GM06990 (cell line): ENCODE data around the gene CBX5.
A peak's percentile ranks its signal among the peaks of the same experiment; 100 is the strongest.

Experiments
- DNase-seq: peaks from one replicate; pipeline ENCODE4 v3.0.0-alpha.2; 2011; ENCODE audit not compliant: insufficient read length; ENCODE audit errors: extremely low read depth
- H3K27me3 ChIP-seq: replicated peaks from 2 replicates; pipeline ENCODE4 v1.6.0; 2011; ENCODE audit warnings: low read length; ENCODE audit not compliant: control insufficient read depth, insufficient read depth
- H3K36me3 ChIP-seq: 2 replicates; pipeline ENCODE4 v1.5.1; 2011; ENCODE audit warnings: low read length; ENCODE audit not compliant: control insufficient read depth, insufficient read depth
- H3K4me3 ChIP-seq: replicated peaks from 2 replicates; pipeline ENCODE4 v1.5.1; 2011; ENCODE audit warnings: low read depth, mild to moderate bottlenecking, control low read depth, low read length
- CTCF ChIP-seq: IDR thresholded peaks from 2 replicates; pipeline ENCODE4 v1.5.1; 2011; ENCODE audit warnings: low read length, control low read depth, mild to moderate bottlenecking, inconsistent platforms; ENCODE audit not compliant: insufficient read depth, poor library complexity, severe bottlenecking

Gene CBX5

GRCh38 chr12:54261815-54262402, 18.0 kb downstream of the CBX5 start:
- DNase-seq = no peak
- H3K4me3 ChIP-seq = no peak overlapping the region
- TF ChIP-seq CTCF = no peak
- H3K36me3 ChIP-seq = peaks cover 4% of the 10 kb centered on the region
- no peaks in the 10 kb centered on the region for H3K27me3 ChIP-seq

- no peak for TF ChIP-seq CTCF
- Histone ChIP-seq H3K4me3 (peak overlapping the region; percentile 47), H3K27me3 (no peaks in the 10 kb centered on the region), H3K36me3 (peaks cover 9% of the 10 kb centered on the region)
- peak; percentile 63 for DNase-seq
Measured at GRCh38 chr12:54259194-54260011, 20.5 kb downstream of the CBX5 start.

DNA sequence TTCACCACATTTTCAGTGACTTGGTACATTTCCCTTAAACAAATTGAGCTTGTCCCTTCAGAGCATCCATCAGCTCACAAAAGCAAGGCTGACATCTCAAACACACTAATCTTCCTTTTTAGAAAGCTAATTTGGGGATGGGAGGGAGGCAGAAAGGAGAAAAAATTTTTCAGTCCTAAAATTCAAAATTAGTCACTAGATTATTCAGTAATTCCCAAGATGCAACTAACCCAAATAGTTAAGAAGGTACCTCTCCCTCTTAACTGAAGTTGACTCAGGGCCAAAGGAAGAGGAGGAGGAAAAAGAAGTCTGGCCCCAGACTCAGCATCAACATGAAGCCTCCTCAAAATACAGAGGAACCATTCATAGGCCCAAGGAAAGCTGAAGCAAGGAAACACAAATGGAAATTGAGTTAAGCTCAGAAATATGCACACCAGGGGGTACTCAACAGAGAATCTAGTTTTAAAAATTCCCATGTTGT, 21.7 kb downstream of the CBX5 start:
- H3K4me3 ChIP-seq = no peak overlapping the region
- no peak for DNase-seq
- no peak for TF ChIP-seq CTCF
- H3K36me3 ChIP-seq = peaks cover 9% of the 10 kb centered on the region
- no peaks in the 10 kb centered on the region for H3K27me3 ChIP-seq

DNA sequence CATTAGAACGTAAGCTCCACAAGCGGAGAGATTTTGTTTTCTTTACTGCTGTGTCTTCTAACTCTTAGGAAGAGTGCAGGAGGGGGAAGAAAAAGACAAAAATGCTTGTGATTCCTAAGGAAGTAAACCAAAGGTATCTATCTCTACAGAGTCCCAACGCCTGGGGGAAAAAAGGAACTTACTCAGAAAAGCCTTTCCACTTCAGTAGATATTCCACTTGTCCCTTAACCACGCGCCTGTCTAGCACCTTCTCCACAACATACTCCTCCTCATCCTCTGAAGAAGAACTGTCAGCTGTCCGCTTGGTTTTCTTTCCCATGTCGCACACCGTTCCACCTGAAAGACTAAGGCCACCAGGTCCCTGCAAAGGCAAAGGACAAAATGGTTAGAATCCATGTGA, 22.6 kb downstream of the CBX5 start:
- no peak for DNase-seq
- Histone ChIP-seq H3K27me3 (no peaks in the 10 kb centered on the region), H3K36me3 (peaks cover 9% of the 10 kb centered on the region), H3K4me3 (no peak overlapping the region)
- TF ChIP-seq CTCF = no peak

DNA sequence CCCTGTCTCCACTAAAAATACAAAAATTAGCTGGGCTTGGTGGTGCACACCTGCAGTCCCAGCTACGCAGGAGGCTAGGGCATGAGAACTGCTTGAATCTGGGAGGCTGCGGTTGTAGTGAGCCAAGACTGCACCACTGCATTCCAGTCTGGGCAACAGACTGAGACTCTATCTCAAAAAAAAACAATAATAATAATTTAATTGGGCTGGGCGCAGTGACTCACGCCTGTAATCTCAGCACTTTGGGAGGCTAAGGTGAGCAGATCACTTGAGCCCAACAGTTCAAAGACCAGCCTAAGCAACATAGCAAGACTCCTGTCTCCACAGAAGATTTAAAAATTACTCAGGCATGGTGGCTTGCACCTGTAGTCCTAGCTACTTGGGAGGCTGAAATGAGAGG, 26.7 kb downstream of the CBX5 start:
- peaks cover 12% of the 10 kb centered on the region for H3K36me3 ChIP-seq
- no peak overlapping the region for H3K4me3 ChIP-seq
- DNase-seq = no peak
- TF ChIP-seq CTCF = no peak
- H3K27me3 ChIP-seq = no peaks in the 10 kb centered on the region
